UCSD-AML1 (cell line): ENCODE data around the gene TOX3.

Experiments
- DNase-seq: peaks from one replicate; lab custom pipeline; 2025; ENCODE audit not compliant: unreplicated experiment; lab: John Stamatoyannopoulos, UW

The TOX3 gene

GRCh38 chr16:52547004-52547833, at the start of gene TOX3:
TOX3 (minus strand) TSS chr16:52547143; CDS start chr16:52546723, 420 bp downstream.
- DNase-seq, result no peak

- DNase-seq, result no peak
Measured at GRCh38 chr16:52592778-52593177, 45.8 kb upstream of the TOX3 start.

- DNase-seq, result no peak
Measured at GRCh38 chr16:52591934-52592592, 45.1 kb upstream of the TOX3 start.

- no peak for DNase-seq
Measured at GRCh38 chr16:52591471-52591870, 44.5 kb upstream of the TOX3 start.

- no peak for DNase-seq
Measured at GRCh38 chr16:52586159-52586558, 39.2 kb upstream of the TOX3 start.

- no peak for DNase-seq
Measured at GRCh38 chr16:52584354-52585320, 37.7 kb upstream of the TOX3 start.

GRCh38 chr16:52581530-52581929, 34.6 kb upstream of the TOX3 start:
- DNase-seq, result no peak

GRCh38 chr16:52580488-52580887, 33.5 kb upstream of the TOX3 start:
- no peak for DNase-seq

GRCh38 chr16:52578829-52579498, 32.0 kb upstream of the TOX3 start:
- DNase-seq, result no peak

- DNase-seq, result no peak
Measured at GRCh38 chr16:52578007-52578828, 31.3 kb upstream of the TOX3 start.

GRCh38 chr16:52577130-52577706, 30.3 kb upstream of the TOX3 start:
- DNase-seq, result no peak

- no peak for DNase-seq
Measured at GRCh38 chr16:52573365-52574299, 26.7 kb upstream of the TOX3 start.

- no peak for DNase-seq
Measured at GRCh38 chr16:52572656-52573055, 25.7 kb upstream of the TOX3 start.

GRCh38 chr16:52570495-52571091, 23.6 kb upstream of the TOX3 start:
- no peak for DNase-seq

GRCh38 chr16:52569701-52570100, 22.8 kb upstream of the TOX3 start:
- DNase-seq, result no peak

- DNase-seq, result no peak
Measured at GRCh38 chr16:52568983-52569690, 22.2 kb upstream of the TOX3 start.

GRCh38 chr16:52568495-52568894, 21.6 kb upstream of the TOX3 start:
- no peak for DNase-seq
